AG10803 (cell line): ENCODE results near the gene NAXD.

ENCODE experiments used
- DNase-seq: peaks from one replicate; pipeline ENCODE4 v3.0.0; 2010; ENCODE audit warnings: low read depth
- H3K4me3 ChIP-seq: 2 replicates; pipeline ENCODE4 v1.5.1; 2011; ENCODE audit warnings: mild to moderate bottlenecking, low read length, control low read depth
- TF ChIP-seq, protein P1 (sequence below): conservative IDR thresholded peaks from 2 replicates; pipeline ENCODE4 v1.5.1; 2011; ENCODE audit warnings: mild to moderate bottlenecking, low read length, control low read depth, inconsistent platforms

NAXD gene

GRCh38 chr13:110574161-110574560 is 41.2 kb upstream of the NAXD start:
- TF ChIP-seq, protein P1, sequence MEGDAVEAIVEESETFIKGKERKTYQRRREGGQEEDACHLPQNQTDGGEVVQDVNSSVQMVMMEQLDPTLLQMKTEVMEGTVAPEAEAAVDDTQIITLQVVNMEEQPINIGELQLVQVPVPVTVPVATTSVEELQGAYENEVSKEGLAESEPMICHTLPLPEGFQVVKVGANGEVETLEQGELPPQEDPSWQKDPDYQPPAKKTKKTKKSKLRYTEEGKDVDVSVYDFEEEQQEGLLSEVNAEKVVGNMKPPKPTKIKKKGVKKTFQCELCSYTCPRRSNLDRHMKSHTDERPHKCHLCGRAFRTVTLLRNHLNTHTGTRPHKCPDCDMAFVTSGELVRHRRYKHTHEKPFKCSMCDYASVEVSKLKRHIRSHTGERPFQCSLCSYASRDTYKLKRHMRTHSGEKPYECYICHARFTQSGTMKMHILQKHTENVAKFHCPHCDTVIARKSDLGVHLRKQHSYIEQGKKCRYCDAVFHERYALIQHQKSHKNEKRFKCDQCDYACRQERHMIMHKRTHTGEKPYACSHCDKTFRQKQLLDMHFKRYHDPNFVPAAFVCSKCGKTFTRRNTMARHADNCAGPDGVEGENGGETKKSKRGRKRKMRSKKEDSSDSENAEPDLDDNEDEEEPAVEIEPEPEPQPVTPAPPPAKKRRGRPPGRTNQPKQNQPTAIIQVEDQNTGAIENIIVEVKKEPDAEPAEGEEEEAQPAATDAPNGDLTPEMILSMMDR: no peak
- DNase-seq: no peak
- H3K4me3 ChIP-seq: no peak overlapping the region

DNA sequence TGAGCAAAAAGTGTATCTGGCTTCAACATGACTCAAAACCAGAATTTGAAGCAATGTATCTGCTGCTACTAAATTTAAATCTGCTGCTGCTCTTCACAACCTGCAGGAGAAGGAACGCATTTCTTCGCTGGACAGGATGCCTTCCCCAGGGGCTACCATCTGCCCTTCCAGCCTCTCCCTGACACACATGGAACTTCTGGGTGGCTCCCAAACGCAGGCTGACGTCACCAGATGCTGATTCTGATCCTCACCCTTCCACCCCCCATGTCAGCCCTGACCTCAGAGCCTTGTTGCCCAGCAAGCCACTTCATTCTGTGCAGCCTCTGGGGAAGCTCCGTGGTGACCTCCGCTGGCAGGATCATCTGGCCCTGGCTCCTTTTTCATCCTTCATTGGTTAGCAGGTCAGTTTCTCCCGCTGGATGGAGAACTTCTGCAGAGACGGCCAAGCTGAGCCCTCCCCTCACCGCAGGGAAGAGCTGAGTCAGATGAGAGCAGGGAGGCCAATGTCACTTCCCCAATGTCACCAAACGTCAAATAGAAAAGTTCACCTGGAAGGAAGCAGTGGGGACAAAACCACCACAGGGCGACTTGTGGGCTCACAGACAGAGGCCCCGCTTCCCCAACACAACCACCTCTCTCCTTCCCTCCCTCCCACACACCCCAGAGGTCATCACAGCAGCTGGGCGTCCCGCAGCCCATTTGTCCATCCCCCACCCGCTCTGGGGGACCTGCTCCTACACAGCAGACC is 39.8 kb upstream of the NAXD start:
- H3K4me3 ChIP-seq: no peak overlapping the region
- TF ChIP-seq, protein P1: no peak
- peak; percentile 36 for DNase-seq

DNA sequence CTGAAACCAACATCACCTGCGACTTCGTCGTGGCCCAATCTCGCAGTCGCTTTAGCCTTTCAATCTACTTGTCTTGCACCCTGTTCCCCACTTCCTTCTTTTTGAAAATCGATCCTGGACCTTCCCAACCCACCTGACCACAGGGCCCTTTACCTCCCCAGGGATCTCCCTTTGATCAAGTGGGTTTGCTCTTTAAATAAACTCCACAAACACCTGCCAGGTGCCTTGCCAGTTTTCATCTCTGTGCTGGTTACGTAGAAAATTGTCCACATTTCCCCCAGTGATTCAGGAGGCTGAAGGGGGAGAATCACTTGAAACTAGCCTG is 39.3 kb upstream of the NAXD start:
- TF ChIP-seq, protein P1: no peak
- DNase-seq: no peak
- no peak overlapping the region for H3K4me3 ChIP-seq

DNA sequence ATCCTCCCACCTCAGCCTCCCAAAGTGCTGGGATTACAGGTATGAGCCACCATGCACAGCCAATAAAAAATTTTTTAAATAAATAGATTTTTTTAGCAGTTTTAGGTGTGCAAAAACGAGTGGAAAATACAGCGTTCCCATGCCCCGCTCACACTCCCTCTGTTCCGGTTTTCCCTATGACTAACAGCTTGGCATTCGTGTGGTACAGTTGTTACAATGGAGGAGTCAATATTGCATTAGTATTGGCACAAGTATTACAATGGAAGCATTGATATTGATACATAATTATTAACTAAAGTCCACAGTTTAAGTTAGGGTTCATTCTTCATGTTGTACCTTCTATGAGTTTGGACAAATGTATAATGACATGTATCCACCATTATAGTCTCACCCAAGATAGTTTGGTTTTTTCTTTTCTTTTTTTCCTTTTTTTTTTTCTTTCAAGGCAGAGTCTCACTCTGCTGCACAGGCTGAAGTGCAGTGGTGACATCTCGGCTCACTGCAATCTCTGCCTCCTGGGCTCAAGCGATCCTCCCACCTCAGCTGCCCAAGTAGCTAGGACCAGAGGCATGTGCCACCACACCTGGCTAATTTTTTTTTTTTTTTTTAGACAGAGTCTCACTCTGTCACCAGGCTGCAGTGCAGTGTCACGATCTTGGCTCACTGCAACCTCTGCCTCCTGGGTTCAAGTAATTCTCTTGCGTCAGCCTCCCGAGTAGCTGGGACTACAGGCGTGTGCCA is 38.4 kb upstream of the NAXD start:
- no peak overlapping the region for H3K4me3 ChIP-seq
- TF ChIP-seq, protein P1: no peak
- no peak for DNase-seq

GRCh38 chr13:110578363-110578762 is 37.0 kb upstream of the NAXD start:
- no peak for DNase-seq
- H3K4me3 ChIP-seq: no peak overlapping the region
- TF ChIP-seq, protein P1: no peak

DNA sequence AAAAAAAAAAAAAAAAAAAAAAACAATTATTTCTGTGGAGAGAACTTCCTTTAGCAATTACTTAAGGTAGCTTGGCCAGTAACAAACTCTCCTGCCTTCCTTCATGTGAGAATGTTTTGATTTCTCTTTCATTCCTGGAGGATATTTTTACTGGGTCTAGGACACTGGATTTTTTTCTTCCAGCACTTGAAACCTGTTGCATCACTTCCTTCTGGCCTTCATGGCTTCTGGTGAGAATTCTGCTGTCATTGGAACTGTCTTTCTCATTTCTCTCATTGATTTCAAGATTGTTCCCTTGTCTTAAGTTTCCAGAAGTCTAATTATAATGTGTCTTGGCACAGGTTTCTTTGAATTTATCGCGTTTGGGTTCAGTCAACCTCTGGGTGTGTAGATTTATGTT is 34.5 kb upstream of the NAXD start:
- H3K4me3 ChIP-seq: no peak overlapping the region
- DNase-seq: peak; percentile 30
- TF ChIP-seq, protein P1: no peak
